ENCODE data around the gene CACNG7. TPM values are rescaled to one million over a fixed set of nuclear protein-coding genes. Genes with fewer than 3 reads are reported as not detected.

CACNG7 gene
- total and polyA plus RNA-seq, 4 donors = not detected

DNA sequence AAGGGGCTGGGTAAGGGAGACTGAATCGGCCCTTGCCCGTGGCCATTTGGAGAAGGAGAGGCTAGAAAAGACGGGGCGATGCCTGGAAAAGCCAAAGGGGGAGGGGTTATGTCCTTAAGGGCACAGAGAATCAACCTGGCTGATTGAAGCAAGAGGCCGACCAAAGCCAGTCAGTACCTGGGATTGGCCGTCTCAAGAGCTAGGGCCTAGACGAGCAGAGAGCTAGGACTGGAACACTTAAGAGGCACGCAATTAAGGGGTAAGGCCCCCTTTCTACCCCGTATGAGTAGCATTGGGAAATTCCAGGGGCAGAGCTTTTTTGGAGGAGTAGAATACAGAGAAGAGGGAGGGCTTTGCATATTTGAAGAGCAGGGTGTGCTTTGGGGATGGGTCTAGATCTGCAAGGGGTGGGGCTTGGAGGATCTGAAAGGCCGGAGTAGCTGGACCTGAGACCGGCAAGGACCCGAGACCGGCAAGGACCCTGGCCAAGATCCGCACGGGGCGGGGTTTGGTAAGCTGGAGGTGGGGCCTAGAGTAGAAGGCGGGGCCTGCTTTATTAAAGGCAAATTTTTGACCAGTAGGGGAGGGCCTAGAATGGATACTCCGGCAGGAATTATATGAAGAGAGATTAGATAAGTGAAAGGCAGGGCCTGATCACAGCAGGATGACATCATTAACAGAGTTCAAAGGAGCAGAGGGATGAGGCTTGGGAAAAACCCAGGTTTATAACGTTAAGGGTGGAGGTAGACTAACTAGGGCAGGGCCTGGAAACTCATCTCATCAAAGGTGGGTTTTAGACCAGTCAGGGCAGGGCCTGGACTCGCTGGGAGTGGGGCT lies 71.7 kb downstream of the CACNG7 start:
- DNase-seq (no peak), ATAC-seq (ENCODE audit: low FRiP score) (no peak)
- intact Hi-C loops (cut with DNase I) = no loop called here
- Histone ChIP-seq H3K27me3 (ENCODE audit: control insufficient read depth in 1 of 2, insufficient read depth in 2 of 2, low read length in 1 of 2) (no peaks in the 10 kb centered on the region), H3K9me3 (ENCODE audit: control insufficient read depth, low read length) (peaks cover 2% of the 10 kb centered on the region), H3K36me3 (ENCODE audit: control insufficient read depth in 1 of 2, insufficient read depth in 2 of 2, low read length in 1 of 2) (no peaks in the 10 kb centered on the region), H3K27ac (ENCODE audit: low read depth in 1 of 2, low read length in 2 of 2) (no peak overlapping the region), H3K4me1 (ENCODE audit: control insufficient read depth in 1 of 2, insufficient read depth in 2 of 2, low read length in 2 of 2) (no peaks in the 10 kb centered on the region), H3K4me3 (ENCODE audit: low read length in 2 of 2) (no peak overlapping the region)
- WGBS, 2 donors = 17 to 23% methylated on average over 20 of the region's 20 CpGs

DNA sequence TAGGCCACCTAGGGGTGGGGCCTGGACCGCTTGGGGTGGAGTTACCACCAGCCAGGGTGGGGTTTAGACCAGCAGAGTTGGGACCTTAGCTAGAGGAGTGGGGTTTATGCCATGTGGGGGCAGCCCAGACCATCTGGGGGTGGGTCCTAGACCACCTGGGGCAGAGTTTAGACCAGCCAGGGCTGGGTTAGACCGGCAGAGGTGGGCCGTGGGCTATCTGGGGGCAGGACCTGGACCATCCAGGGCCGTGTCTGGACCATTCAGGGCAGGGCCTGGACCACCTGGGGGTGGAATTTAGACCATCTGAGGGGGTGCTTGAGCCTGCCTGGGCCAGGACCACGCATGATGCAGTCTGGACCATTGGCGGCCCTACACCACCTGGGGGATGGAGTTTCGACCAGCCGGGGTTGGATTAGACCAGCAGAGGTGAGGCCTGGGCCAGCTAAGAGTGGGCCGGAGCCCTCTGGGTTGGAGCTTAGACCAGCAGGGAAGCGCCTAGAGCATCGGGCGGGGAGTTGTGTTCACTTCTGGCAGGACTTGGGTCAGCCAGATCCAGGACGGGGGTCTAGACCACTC lies 72.4 kb downstream of the CACNG7 start:
- 55 to 66% methylated on average over 13 of the region's 13 CpGs for WGBS, 2 donors

DNA sequence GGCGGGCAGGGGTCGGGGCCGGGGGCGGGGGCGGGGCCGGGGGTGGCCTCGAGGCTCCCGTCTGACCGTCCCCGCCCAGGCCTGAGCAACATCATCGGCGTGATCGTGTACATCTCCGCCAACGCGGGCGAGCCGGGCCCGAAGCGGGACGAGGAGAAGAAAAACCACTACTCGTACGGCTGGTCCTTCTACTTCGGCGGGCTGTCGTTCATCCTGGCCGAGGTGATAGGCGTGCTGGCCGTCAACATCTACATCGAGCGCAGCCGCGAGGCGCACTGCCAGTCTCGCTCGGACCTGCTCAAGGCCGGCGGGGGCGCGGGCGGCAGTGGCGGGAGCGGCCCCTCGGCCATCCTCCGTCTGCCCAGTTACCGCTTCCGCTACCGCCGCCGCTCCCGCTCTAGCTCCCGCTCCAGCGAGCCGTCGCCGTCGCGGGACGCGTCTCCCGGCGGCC lies 72.9 kb downstream of the CACNG7 start:
- Histone ChIP-seq H3K27me3 (ENCODE audit: control insufficient read depth in 1 of 2, insufficient read depth in 2 of 2, low read length in 1 of 2) (no peaks in the 10 kb centered on the region), H3K36me3 (ENCODE audit: control insufficient read depth in 1 of 2, insufficient read depth in 2 of 2, low read length in 1 of 2) (no peaks in the 10 kb centered on the region), H3K4me3 (ENCODE audit: low read length in 2 of 2) (peak overlapping the region in 1 of 2 donors; percentile 17), H3K27ac (ENCODE audit: low read depth in 1 of 2, low read length in 2 of 2) (no peak overlapping the region), H3K4me1 (ENCODE audit: control insufficient read depth in 1 of 2, insufficient read depth in 2 of 2, low read length in 2 of 2) (no peaks in the 10 kb centered on the region), H3K9me3 (ENCODE audit: control insufficient read depth, low read length) (peaks cover 2% of the 10 kb centered on the region)
- intact Hi-C loops (cut with DNase I) = no loop called here
- DNase-seq (no peak), ATAC-seq (ENCODE audit: low FRiP score) (no peak)
- WGBS, 2 donors = 3% methylated on average over 48 to 62 of the region's 62 CpGs

More for the DNA sequence above, 72.4 kb downstream of the CACNG7 start:
- intact Hi-C loops (cut with DNase I) = no loop called here
- H3K9me3 ChIP-seq (ENCODE audit: control insufficient read depth, low read length) = peaks cover 2% of the 10 kb centered on the region
- no peaks in the 10 kb centered on the region for H3K36me3 ChIP-seq (ENCODE audit: control insufficient read depth in 1 of 2, insufficient read depth in 2 of 2, low read length in 1 of 2)
- no peak overlapping the region for H3K27ac ChIP-seq (ENCODE audit: low read depth in 1 of 2, low read length in 2 of 2)
- DNase-seq (no peak), ATAC-seq (ENCODE audit: low FRiP score) (no peak)
- no peaks in the 10 kb centered on the region for H3K27me3 ChIP-seq (ENCODE audit: control insufficient read depth in 1 of 2, insufficient read depth in 2 of 2, low read length in 1 of 2)
- no peaks in the 10 kb centered on the region for H3K4me1 ChIP-seq (ENCODE audit: control insufficient read depth in 1 of 2, insufficient read depth in 2 of 2, low read length in 2 of 2)
- H3K4me3 ChIP-seq (ENCODE audit: low read length in 2 of 2) = no peak overlapping the region

DNA sequence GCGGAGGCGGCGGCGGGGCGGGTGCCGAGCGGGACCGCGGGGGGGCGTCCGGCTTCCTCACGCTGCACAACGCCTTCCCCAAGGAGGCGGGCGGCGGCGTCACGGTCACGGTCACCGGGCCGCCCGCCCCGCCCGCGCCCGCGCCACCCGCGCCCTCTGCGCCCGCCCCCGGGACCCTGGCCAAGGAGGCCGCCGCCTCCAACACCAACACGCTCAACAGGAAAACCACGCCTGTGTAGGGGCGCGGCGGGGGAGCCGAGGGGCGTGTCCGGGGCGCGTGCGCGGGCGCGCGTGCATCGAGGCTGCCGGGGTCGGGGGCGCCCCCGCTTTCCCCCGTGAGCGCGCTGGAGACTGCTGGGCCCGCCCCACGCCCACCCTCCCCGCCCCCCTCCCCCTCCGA lies 73.5 kb downstream of the CACNG7 start:
- DNase-seq (peak in 1 of 2 donors; percentile 78), ATAC-seq (ENCODE audit: low FRiP score) (no peak)
- H3K4me3 ChIP-seq (ENCODE audit: low read length in 2 of 2) = peak overlapping the region in 1 of 2 donors; percentile 17

DNA sequence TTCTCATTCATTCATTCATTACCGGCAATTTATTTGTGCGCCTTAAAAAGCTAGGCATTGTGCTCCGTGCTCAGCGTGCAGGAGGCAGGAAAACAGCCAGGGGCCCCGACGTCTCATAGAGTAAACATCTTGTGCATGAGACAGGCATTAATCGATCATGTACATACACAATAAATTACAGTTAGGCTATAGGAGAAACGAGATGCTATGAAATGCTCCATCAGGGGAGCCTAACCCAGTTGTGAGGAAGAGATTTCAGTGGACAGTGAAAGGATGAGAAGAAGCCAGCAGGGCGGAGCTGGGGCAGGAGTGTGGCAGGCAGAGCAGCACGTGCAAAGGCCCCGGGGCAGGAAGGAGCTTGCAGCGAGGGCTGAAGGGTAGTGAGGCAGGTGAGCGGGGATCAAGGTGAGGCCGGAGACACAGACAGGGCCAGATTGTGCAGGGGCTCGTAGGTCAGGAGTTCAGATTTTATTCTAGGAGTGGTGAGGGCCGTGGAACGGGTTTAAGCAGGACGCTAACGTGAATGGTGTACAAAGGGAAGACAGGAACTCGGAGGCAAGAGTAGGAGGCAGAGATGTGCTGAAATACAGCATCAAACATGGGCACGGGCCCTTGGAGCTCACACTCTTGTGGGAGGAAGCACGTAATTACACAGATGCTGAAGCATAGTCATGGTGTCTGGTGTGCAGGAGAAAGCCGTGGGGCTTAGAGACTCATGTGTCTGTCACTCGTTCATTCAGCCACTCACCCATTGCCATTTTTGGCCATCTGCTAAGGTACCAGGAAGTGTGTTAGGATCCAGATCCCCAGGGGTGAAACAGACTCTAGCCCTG lies 74.6 kb downstream of the CACNG7 start:
- ATAC-seq (ENCODE audit: low FRiP score) (no peak), DNase-seq (no peak)
- Histone ChIP-seq H3K4me1 (ENCODE audit: control insufficient read depth in 1 of 2, insufficient read depth in 2 of 2, low read length in 2 of 2) (no peaks in the 10 kb centered on the region), H3K27ac (ENCODE audit: low read depth in 1 of 2, low read length in 2 of 2) (no peak overlapping the region), H3K36me3 (ENCODE audit: control insufficient read depth in 1 of 2, insufficient read depth in 2 of 2, low read length in 1 of 2) (no peaks in the 10 kb centered on the region), H3K4me3 (ENCODE audit: low read length in 2 of 2) (no peak overlapping the region), H3K27me3 (ENCODE audit: control insufficient read depth in 1 of 2, insufficient read depth in 2 of 2, low read length in 1 of 2) (no peaks in the 10 kb centered on the region), H3K9me3 (ENCODE audit: control insufficient read depth, low read length) (peaks cover 2% of the 10 kb centered on the region)
- WGBS, 2 donors = 82 to 84% methylated on average over 24 of the region's 24 CpGs
- intact Hi-C loops (cut with DNase I) = no loop called here

More for the DNA sequence above, 73.5 kb downstream of the CACNG7 start:
- Histone ChIP-seq H3K36me3 (ENCODE audit: control insufficient read depth in 1 of 2, insufficient read depth in 2 of 2, low read length in 1 of 2) (no peaks in the 10 kb centered on the region), H3K9me3 (ENCODE audit: control insufficient read depth, low read length) (peaks cover 2% of the 10 kb centered on the region), H3K27me3 (ENCODE audit: control insufficient read depth in 1 of 2, insufficient read depth in 2 of 2, low read length in 1 of 2) (no peaks in the 10 kb centered on the region), H3K4me1 (ENCODE audit: control insufficient read depth in 1 of 2, insufficient read depth in 2 of 2, low read length in 2 of 2) (no peaks in the 10 kb centered on the region), H3K27ac (ENCODE audit: low read depth in 1 of 2, low read length in 2 of 2) (no peak overlapping the region)
- WGBS, 2 donors = 1 to 3% methylated on average over 26 to 61 of the region's 61 CpGs
- intact Hi-C loops (cut with DNase I) = no loop called here

DNA sequence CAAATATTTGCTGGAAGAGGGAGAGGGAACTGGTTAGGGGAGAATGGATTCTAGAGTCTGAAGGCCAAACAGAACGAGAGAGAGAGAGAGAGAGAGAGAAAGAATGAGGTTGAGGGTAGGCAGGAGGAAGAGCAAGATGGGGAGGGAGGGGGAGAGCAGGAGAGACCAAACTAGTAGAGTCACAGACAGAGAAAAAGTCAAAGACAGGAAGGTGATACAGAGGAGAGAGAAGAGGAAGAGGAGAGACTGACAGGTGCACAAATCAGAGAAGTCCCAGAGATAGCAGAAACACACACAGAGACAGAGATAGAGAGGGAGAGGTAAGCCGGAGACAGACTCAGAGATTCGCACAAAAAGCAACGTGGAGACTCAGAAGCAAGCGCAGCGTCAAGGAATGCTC lies 76.8 kb downstream of the CACNG7 start:
- no peak for ATAC-seq (ENCODE audit: low FRiP score)
- WGBS, 2 donors = 74% methylated on average over 6 of the region's 6 CpGs
- Histone ChIP-seq H3K27ac (ENCODE audit: low read depth in 1 of 2, low read length in 2 of 2) (no peak overlapping the region), H3K27me3 (ENCODE audit: control insufficient read depth in 1 of 2, insufficient read depth in 2 of 2, low read length in 1 of 2) (no peaks in the 10 kb centered on the region), H3K4me3 (ENCODE audit: low read length in 2 of 2) (no peak overlapping the region), H3K9me3 (ENCODE audit: control insufficient read depth, low read length) (peaks cover 2% of the 10 kb centered on the region), H3K4me1 (ENCODE audit: control insufficient read depth in 1 of 2, insufficient read depth in 2 of 2, low read length in 2 of 2) (no peaks in the 10 kb centered on the region), H3K36me3 (ENCODE audit: control insufficient read depth in 1 of 2, insufficient read depth in 2 of 2, low read length in 1 of 2) (no peaks in the 10 kb centered on the region)
- no peak for DNase-seq
- intact Hi-C loops (cut with DNase I) = no loop called here

DNA sequence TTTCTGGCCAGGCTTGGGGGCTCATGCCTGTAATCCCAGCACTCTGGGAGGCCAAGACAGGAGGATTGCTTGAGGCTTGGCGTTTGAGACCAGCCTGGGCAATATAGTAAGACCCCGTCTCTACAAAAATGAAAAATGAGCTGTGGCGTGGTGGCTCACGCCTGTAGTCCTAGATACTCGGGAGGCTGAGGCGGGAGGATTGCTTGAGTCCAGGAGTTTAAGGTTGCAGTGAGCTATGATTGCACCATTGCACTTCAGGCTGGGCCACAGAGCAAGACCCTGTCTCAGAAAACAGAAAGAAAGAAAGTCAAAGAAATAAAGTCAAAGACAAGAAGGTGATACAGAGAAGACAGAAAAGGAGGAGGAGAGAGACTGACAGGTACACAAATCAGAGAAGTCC lies 79.9 kb downstream of the CACNG7 start:
- Histone ChIP-seq H3K4me3 (ENCODE audit: low read length in 2 of 2) (no peak overlapping the region), H3K36me3 (ENCODE audit: control insufficient read depth in 1 of 2, insufficient read depth in 2 of 2, low read length in 1 of 2) (no peaks in the 10 kb centered on the region), H3K4me1 (ENCODE audit: control insufficient read depth in 1 of 2, insufficient read depth in 2 of 2, low read length in 2 of 2) (no peaks in the 10 kb centered on the region), H3K27me3 (ENCODE audit: control insufficient read depth in 1 of 2, insufficient read depth in 2 of 2, low read length in 1 of 2) (no peaks in the 10 kb centered on the region), H3K27ac (ENCODE audit: low read depth in 1 of 2, low read length in 2 of 2) (no peak overlapping the region), H3K9me3 (ENCODE audit: control insufficient read depth, low read length) (no peaks in the 10 kb centered on the region)
- intact Hi-C loops (cut with DNase I) = no loop called here
- DNase-seq = no peak
- ATAC-seq (ENCODE audit: low FRiP score) = no peak
- 85 to 88% methylated on average over 6 of the region's 6 CpGs for WGBS, 2 donors

DNA sequence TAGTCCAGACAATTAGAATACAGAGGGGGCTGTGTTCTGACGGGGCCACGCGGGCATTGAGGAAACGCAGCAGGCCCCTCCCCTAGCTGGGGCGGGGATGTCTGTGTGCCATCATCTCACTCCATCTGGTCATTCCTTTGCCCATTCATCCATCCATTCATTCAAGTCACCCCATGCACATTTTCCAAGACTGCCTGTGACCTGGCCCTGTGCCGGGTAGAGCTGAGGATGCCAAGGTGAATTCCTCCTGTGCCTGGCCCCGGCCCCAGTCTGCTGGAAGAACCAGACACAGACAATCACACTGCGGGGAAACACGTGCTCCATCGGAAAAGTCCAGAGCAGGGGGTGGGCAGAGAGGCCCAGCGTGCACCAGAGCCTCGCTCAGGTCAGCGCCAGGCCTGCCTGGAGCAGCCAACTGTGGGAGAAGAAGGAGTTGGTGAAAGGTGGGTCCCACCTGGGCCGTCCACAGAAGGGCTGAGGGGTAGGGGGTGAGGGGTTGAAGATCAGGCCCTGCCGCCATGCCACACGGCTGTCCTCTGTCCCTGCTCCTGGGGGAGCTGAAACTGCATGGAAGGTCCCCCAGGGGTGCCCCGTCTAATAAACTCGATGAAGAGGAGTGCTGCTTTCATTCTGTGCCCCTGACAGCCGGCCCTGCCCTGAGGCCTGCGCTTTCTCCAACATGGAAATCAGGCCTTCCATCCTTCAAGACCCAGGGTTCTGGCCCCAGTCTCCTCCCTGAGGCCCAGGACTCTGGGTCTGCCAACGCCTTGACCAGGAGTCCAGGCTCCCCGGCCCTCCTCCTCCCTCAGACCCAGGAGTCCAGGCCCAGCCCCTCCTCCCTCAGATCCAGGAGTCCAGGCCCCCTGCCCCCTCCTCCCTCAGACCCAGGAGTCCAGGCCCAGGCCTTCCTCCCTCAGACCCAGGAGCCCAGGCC lies 80.8 kb downstream of the CACNG7 start:
- H3K27ac ChIP-seq (ENCODE audit: low read depth in 1 of 2, low read length in 2 of 2) = no peak overlapping the region
- no peaks in the 10 kb centered on the region for H3K27me3 ChIP-seq (ENCODE audit: control insufficient read depth in 1 of 2, insufficient read depth in 2 of 2, low read length in 1 of 2)
- WGBS, 2 donors = 54 to 56% methylated on average over 22 of the region's 22 CpGs
- H3K4me1 ChIP-seq (ENCODE audit: control insufficient read depth in 1 of 2, insufficient read depth in 2 of 2, low read length in 2 of 2) = no peaks in the 10 kb centered on the region
- no peaks in the 10 kb centered on the region for H3K9me3 ChIP-seq (ENCODE audit: control insufficient read depth, low read length)
- no peak for DNase-seq
- H3K4me3 ChIP-seq (ENCODE audit: low read length in 2 of 2) = no peak overlapping the region
- peak; percentile 39 for ATAC-seq (ENCODE audit: low FRiP score)
- H3K36me3 ChIP-seq (ENCODE audit: control insufficient read depth in 1 of 2, insufficient read depth in 2 of 2, low read length in 1 of 2) = no peaks in the 10 kb centered on the region
- intact Hi-C loops (cut with DNase I) = no loop called here

Data from aorta (tissue), 5 donors.